DND-41 (cell line): ENCODE data around the gene LEMD2.

ENCODE experiments used
- EZH2 ChIP-seq: IDR thresholded peaks from 3 replicates; pipeline ENCODE4 v1.6.1; 2012; ENCODE audit warnings: borderline replicate concordance, low read depth, mild to moderate bottlenecking, moderate library complexity, low read length, inconsistent platforms; ENCODE audit not compliant: severe bottlenecking
- TF ChIP-seq, protein P1 (sequence below): IDR thresholded peaks from 2 replicates; pipeline ENCODE4 v1.5.1; 2012; ENCODE audit warnings: borderline replicate concordance, low read length, moderate library complexity, mild to moderate bottlenecking; ENCODE audit not compliant: poor library complexity, severe bottlenecking; ENCODE audit errors: extremely low read depth

DNA sequence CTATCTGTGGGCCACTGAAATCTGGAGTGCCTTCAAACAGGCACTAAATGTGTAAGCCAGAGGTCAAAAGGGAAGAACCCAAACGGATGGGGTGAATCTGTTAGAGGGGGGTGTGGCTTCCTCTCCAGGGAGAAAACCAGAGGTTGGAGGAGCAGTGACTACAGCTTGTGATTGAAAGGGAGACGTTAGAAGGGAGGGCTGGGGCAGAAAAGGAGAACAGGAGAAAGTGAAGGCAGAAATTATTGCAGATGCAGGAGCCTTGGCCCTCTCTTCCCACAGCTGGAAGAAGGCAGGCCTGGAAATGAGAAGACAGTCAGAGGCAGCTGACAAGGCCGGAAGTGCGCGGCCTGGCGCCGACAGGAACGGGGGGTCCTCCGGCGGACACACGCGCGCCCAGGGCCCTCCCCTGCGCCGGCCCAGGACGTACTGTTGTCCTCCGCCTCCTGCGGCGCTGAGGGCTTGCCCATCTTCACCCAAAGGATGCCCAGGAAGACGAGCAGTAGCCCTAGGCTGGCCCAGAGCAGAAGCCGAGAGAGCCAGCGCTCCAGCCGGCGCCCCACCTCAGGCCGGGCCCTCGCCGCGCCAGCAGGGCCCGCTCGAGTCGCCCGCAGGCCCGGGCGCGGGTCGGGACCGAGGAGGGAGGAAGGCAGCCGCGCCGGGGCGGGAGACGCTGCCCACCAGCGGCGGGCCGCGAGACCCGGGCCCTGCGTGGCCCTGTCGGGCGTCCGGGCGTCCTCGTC is 806 bp downstream of the LEMD2 start:
- TF ChIP-seq, protein P1, sequence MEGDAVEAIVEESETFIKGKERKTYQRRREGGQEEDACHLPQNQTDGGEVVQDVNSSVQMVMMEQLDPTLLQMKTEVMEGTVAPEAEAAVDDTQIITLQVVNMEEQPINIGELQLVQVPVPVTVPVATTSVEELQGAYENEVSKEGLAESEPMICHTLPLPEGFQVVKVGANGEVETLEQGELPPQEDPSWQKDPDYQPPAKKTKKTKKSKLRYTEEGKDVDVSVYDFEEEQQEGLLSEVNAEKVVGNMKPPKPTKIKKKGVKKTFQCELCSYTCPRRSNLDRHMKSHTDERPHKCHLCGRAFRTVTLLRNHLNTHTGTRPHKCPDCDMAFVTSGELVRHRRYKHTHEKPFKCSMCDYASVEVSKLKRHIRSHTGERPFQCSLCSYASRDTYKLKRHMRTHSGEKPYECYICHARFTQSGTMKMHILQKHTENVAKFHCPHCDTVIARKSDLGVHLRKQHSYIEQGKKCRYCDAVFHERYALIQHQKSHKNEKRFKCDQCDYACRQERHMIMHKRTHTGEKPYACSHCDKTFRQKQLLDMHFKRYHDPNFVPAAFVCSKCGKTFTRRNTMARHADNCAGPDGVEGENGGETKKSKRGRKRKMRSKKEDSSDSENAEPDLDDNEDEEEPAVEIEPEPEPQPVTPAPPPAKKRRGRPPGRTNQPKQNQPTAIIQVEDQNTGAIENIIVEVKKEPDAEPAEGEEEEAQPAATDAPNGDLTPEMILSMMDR: no peak
- no peak for TF ChIP-seq EZH2
